ENCODE data around the gene ZNF341. TPM values are rescaled to one million over a fixed set of nuclear protein-coding genes. Genes with fewer than 3 reads are reported as not detected.

Gene ZNF341
- total RNA-seq, 1 donor from 2014 or later = 0.53 TPM

GRCh38 chr20:33830371-33830770 lies 98.6 kb downstream of the ZNF341 start:
- TF ChIP-seq CTCF (IDR thresholded peaks at IDR 0.05; ENCODE audit: insufficient read depth, low read length, severe bottlenecking) = no peak
- Histone ChIP-seq H3K27me3 (ENCODE audit: control insufficient read depth, insufficient read depth, low read length) (no peaks in the 10 kb centered on the region), H3K4me3 (ENCODE audit: low read depth, low read length) (no peak overlapping the region), H3K36me3 (ENCODE audit: control insufficient read depth, insufficient read depth, low read length) (peaks cover 6% of the 10 kb centered on the region)
- DNase-seq (ENCODE audit: low read depth) (no peak), FAIRE-seq (no peak)

GRCh38 chr20:33832103-33832804 lies 100.5 kb downstream of the ZNF341 start:
- no peak for DNase-seq (ENCODE audit: low read depth)
- no peak for TF ChIP-seq CTCF (IDR thresholded peaks at IDR 0.05; ENCODE audit: insufficient read depth, low read length, severe bottlenecking)
- FAIRE-seq = no peak

GRCh38 chr20:33833333-33833732 lies 101.5 kb downstream of the ZNF341 start:
- FAIRE-seq = no peak
- Histone ChIP-seq H3K4me3 (ENCODE audit: low read depth, low read length) (no peak overlapping the region), H3K36me3 (ENCODE audit: control insufficient read depth, insufficient read depth, low read length) (peaks cover 3% of the 10 kb centered on the region), H3K27me3 (ENCODE audit: control insufficient read depth, insufficient read depth, low read length) (no peaks in the 10 kb centered on the region)
- TF ChIP-seq CTCF (IDR thresholded peaks at IDR 0.05; ENCODE audit: insufficient read depth, low read length, severe bottlenecking) = no peak
- DNase-seq (ENCODE audit: low read depth) = no peak

More at GRCh38 chr20:33832103-33832804, 100.5 kb downstream of the ZNF341 start:
- peaks cover 6% of the 10 kb centered on the region for H3K36me3 ChIP-seq (ENCODE audit: control insufficient read depth, insufficient read depth, low read length)
- H3K4me3 ChIP-seq (ENCODE audit: low read depth, low read length) = no peak overlapping the region
- H3K27me3 ChIP-seq (ENCODE audit: control insufficient read depth, insufficient read depth, low read length) = no peaks in the 10 kb centered on the region

GRCh38 chr20:33835615-33836172 lies 103.9 kb downstream of the ZNF341 start:
- DNase-seq (ENCODE audit: low read depth) (no peak), FAIRE-seq (no peak)
- Histone ChIP-seq H3K4me3 (ENCODE audit: low read depth, low read length) (no peak overlapping the region), H3K36me3 (ENCODE audit: control insufficient read depth, insufficient read depth, low read length) (peaks cover 3% of the 10 kb centered on the region), H3K27me3 (ENCODE audit: control insufficient read depth, insufficient read depth, low read length) (no peaks in the 10 kb centered on the region)
- no peak for TF ChIP-seq CTCF (IDR thresholded peaks at IDR 0.05; ENCODE audit: insufficient read depth, low read length, severe bottlenecking)

GRCh38 chr20:33836277-33836676 lies 104.5 kb downstream of the ZNF341 start:
- peaks cover 3% of the 10 kb centered on the region for H3K36me3 ChIP-seq (ENCODE audit: control insufficient read depth, insufficient read depth, low read length)
- FAIRE-seq = no peak
- no peak for TF ChIP-seq CTCF (IDR thresholded peaks at IDR 0.05; ENCODE audit: insufficient read depth, low read length, severe bottlenecking)
- no peak for DNase-seq (ENCODE audit: low read depth)
- no peaks in the 10 kb centered on the region for H3K27me3 ChIP-seq (ENCODE audit: control insufficient read depth, insufficient read depth, low read length)
- no peak overlapping the region for H3K4me3 ChIP-seq (ENCODE audit: low read depth, low read length)
